HG02852 (cell line): ENCODE results near the gene ALCAM.

Source experiments
- ATAC-seq: cut with Tn5 transposase; IDR thresholded peaks from one replicate; pipeline ENCODE4 v1.9.1; 2021; ENCODE audit warnings: mild to moderate bottlenecking, moderate library complexity; ENCODE audit not compliant: unreplicated experiment

The ALCAM gene

GRCh38 chr3:105470851-105471250, 104.1 kb downstream of the ALCAM start:
- no peak for ATAC-seq

GRCh38 chr3:105473521-105474223, 107.0 kb downstream of the ALCAM start:
- ATAC-seq = peak; percentile 82

- ATAC-seq = no peak
Measured at GRCh38 chr3:105480768-105481167, 114.1 kb downstream of the ALCAM start.

- ATAC-seq = no peak
Measured at GRCh38 chr3:105483476-105483875, 116.8 kb downstream of the ALCAM start.

GRCh38 chr3:105490045-105490444, 123.3 kb downstream of the ALCAM start:
- no peak for ATAC-seq

GRCh38 chr3:105493305-105493892, 126.7 kb downstream of the ALCAM start:
- ATAC-seq = no peak

GRCh38 chr3:105495021-105495420, 128.3 kb downstream of the ALCAM start:
- no peak for ATAC-seq

- ATAC-seq = no peak
Measured at GRCh38 chr3:105496343-105496742, 129.6 kb downstream of the ALCAM start.

- no peak for ATAC-seq
Measured at GRCh38 chr3:105497386-105497785, 130.7 kb downstream of the ALCAM start.

GRCh38 chr3:105499961-105500360, 133.3 kb downstream of the ALCAM start:
- ATAC-seq = no peak

- ATAC-seq = no peak
Measured at GRCh38 chr3:105502333-105502732, 135.6 kb downstream of the ALCAM start.

GRCh38 chr3:105503191-105503593, 136.5 kb downstream of the ALCAM start:
- no peak for ATAC-seq

- no peak for ATAC-seq
Measured at GRCh38 chr3:105504440-105504951, 137.8 kb downstream of the ALCAM start.

GRCh38 chr3:105505170-105505569, 138.5 kb downstream of the ALCAM start:
- ATAC-seq = no peak

- no peak for ATAC-seq
Measured at GRCh38 chr3:105511031-105511430, 144.3 kb downstream of the ALCAM start.

GRCh38 chr3:105512061-105512460, 145.4 kb downstream of the ALCAM start:
- ATAC-seq = no peak

- no peak for ATAC-seq
Measured at GRCh38 chr3:105513042-105513441, 146.3 kb downstream of the ALCAM start.

GRCh38 chr3:105513886-105514285, 147.2 kb downstream of the ALCAM start:
- ATAC-seq = no peak

- no peak for ATAC-seq
Measured at GRCh38 chr3:105515372-105515771, 148.7 kb downstream of the ALCAM start.

GRCh38 chr3:105516972-105517371, 150.3 kb downstream of the ALCAM start:
- no peak for ATAC-seq

GRCh38 chr3:105518203-105518602, 151.5 kb downstream of the ALCAM start:
- no peak for ATAC-seq

GRCh38 chr3:105518806-105519418, 152.2 kb downstream of the ALCAM start:
- peak; percentile 90 for ATAC-seq
